ENCODE measurements around the gene KAT6B.

- TF ChIP-seq SRF (IDR thresholded peaks at IDR 0.05; ENCODE audit: low read depth in 2 of 2, low read length in 2 of 2) (no peak), TAF1 (IDR thresholded peaks at IDR 0.05; ENCODE audit: borderline replicate concordance, low read depth, low read length) (no peak), POLR2A (IDR thresholded peaks at IDR 0.05; ENCODE audit: low read depth, low read length) (no peak), CTCF (IDR thresholded peaks at IDR 0.05 in 2 of 3, conservative IDR thresholded peaks at IDR 0.05 in 1 of 3; ENCODE audit: control insufficient read depth in 2 of 3, extremely low read depth in 1 of 3, insufficient read depth in 1 of 3, low read depth in 3 of 3, low read length in 3 of 3) (no peak), JUND (IDR thresholded peaks at IDR 0.05; ENCODE audit: low read depth, low read length) (no peak), HDAC2 (IDR thresholded peaks at IDR 0.05) (no peak), CEBPB (IDR thresholded peaks at IDR 0.05; ENCODE audit: borderline replicate concordance in 1 of 2, low read depth in 2 of 2, low read length in 2 of 2) (no peak), E2F4 (IDR thresholded peaks at IDR 0.05; ENCODE audit: low read depth, low read length) (no peak), ATF3 (IDR thresholded peaks at IDR 0.05; ENCODE audit: borderline replicate concordance, extremely low read depth, low read depth, low read length) (no peak), EZH2 (IDR thresholded peaks at IDR 0.05; ENCODE audit: borderline replicate concordance, control insufficient read depth, low read depth, low read length) (no peak), TBL1XR1 (IDR thresholded peaks at IDR 0.05; ENCODE audit: low read depth, low read length) (no peak), RUNX3 (IDR thresholded peaks at IDR 0.05; ENCODE audit: low read length) (no peak), USF1 (IDR thresholded peaks at IDR 0.05; ENCODE audit: borderline replicate concordance, extremely low read length, insufficient read depth, low read depth, low read length) (no peak)
Observed at GRCh38 chr10:74851831-74852230, 25.4 kb downstream of the KAT6B start.
